Lower leg skin (tissue), 3 donors: ENCODE measurements around the gene CLRN3.

Experiments used
- CTCF ChIP-seq, 3 donors: fragments of 450-650 bp; IDR thresholded peaks; one replicate each; pipeline ENCODE4 v1.5.1; 2016; ENCODE audit warnings: antibody characterized with exemption in 3 of 3, mild to moderate bottlenecking in 3 of 3, moderate library complexity in 2 of 3
- POLR2A ChIP-seq, 2 donors: fragments of 450-650 bp; IDR thresholded peaks; one replicate each; pipeline ENCODE4 v1.6.1; 2016 to 2017; ENCODE audit warnings: antibody characterized with exemption in 2 of 2, mild to moderate bottlenecking in 1 of 2, moderate library complexity in 1 of 2

DNA sequence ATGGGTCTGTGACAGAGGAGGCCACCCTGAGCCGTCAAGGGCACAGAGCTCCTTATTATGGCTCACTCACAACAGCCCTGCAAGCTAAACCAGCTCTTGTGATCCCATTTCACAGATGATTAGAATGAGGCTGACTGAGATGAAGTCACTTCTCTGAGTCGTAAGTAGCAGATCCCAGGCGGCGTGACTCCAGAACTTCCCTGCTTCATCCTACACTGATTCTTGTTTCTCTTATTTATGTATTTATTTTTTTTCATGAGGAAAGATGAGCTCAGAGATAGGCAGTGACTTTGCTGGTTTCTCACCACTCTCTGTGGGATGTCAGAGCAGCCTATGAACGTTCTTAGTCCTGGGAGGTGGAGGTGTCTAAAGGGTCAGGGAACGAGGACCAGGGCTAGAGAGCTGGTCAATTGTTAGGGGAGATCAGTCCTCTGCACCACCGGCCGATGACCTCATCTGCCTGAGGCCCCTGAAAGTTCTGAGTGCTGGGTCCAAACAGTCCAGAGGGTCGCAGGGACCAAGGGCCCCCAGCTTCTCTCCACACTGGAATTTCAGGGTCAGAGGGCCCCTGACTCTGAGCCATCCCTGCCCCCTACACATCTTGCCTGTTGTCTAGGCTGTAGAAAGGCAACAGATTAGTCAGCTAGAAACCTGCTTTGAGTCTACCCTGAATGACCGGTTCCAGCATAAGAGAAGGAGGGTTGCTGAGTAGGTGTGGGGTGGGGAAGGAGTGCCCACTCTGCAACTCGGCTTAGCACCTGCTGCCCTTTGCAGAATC is 17.9 kb downstream of the CLRN3 start:
- TF ChIP-seq CTCF (IDR thresholded peaks at IDR 0.05), result no peak
- TF ChIP-seq POLR2A (IDR thresholded peaks at IDR 0.05), result no peak
